GM18517 (cell line): ENCODE results near the gene RFXAP.
"Not testable (repeated sequence)": the region's sequence is repeated elsewhere in the genome, so short reads cannot be mapped to it uniquely, and the experiment has no call there.

Experiments used
- ATAC-seq: cut with Tn5 transposase; IDR thresholded peaks from one replicate; pipeline ENCODE4 v1.9.1; 2021; ENCODE audit warnings: mild to moderate bottlenecking, moderate library complexity; ENCODE audit not compliant: unreplicated experiment

Gene RFXAP, protein sequence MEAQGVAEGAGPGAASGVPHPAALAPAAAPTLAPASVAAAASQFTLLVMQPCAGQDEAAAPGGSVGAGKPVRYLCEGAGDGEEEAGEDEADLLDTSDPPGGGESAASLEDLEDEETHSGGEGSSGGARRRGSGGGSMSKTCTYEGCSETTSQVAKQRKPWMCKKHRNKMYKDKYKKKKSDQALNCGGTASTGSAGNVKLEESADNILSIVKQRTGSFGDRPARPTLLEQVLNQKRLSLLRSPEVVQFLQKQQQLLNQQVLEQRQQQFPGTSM

DNA sequence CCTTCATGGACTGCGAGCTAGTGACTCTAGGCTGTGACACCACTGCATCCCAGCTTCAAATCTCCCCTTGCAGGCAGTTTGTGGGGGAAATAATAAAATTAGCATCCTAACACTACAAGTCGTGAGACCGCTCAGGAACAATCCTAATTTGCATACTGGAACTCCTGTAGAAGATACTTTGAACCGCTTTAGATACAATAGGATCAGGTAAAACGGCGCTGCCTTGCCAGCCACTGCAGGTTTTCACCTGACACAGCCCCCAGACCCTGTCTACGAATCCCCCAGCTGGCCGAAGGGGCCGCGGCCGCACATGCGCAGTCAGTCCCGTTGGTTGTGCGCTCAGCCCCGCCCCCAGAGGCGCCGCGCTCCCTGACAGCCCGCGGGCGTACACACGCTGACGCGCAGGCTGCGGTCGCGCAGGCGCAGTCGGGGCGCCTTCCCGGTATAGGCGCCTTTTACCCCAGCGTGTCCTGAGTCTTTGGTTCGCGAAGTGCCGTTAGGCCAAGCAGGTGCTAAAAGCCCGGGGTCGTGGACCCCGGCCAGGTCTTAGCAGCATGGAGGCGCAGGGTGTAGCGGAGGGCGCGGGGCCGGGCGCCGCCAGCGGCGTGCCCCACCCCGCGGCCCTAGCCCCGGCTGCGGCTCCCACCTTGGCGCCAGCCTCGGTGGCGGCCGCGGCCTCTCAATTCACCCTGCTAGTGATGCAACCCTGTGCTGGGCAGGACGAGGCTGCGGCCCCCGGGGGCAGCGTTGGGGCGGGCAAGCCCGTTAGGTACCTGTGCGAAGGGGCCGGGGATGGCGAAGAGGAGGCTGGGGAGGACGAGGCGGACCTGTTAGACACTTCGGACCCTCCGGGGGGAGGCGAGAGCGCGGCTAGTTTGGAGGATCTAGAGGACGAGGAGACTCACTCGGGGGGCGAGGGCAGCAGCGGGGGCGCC, at the start of gene RFXAP:
TSS of gene RFXAP (plus strand) at position 419 of the 935 bp plus-strand sequence. CDS start at position 555, 136 bp downstream.
- ATAC-seq: peak; percentile 81

GRCh38 chr13:36769545-36769944, 49.5 kb upstream of the RFXAP start:
- ATAC-seq: no peak

- no peak for ATAC-seq
These were observed 48.3 kb upstream of the RFXAP start for GRCh38 chr13:36770741-36771140.

GRCh38 chr13:36772853-36773252, 46.2 kb upstream of the RFXAP start:
- ATAC-seq: no peak

- ATAC-seq: no peak
These were observed 44.1 kb upstream of the RFXAP start for GRCh38 chr13:36774931-36775330.

- ATAC-seq: no peak
These were observed 42.8 kb upstream of the RFXAP start for GRCh38 chr13:36776175-36776574.

DNA sequence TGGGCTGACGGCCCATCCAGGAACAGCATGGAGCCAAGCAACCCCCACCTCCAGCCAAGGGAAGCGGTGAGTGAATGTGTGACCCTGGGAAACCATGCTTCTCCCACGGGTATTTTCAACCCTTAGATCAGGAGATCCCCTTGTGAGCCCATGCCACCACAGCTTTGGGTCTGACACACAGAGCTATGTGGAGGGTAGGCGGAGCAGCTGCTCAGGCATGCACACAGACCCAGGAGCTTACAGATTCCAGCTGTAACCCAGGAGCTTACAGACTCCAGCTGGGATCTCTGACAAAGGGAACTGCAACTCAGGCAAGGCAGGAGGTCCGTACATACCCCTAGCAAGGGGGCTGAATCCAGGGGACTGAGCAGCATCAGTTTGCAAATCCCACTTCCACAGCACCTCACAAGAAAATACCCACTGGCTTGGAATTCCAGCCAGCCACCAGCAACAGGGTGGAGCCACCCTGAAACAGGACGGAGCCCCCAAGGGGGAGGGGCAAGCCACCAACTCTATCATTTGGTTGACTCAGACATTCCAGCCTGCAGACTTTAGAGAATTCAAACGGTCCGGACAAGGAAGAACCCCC, 40.8 kb upstream of the RFXAP start:
- no peak for ATAC-seq

- ATAC-seq: no peak
These were observed 35.1 kb upstream of the RFXAP start for GRCh38 chr13:36783890-36784289.

DNA sequence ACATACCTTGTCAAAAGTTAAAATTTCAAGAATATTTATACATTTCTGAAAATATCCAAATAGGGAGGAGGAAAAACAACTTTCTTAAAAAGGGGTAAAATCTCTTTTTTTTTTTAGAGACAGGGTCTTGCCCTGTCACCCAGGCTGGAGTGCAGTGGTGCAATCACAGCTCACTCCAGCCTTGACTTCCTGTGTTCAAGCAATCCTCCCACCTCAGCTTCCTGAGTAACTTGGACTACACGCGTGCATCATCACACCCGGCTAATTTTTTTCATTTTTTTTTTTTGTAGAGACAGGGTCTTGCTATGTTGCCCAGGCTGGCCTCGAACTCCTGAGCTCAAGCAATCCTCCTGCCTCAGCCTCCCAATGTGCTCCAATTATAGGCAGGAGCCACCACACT, 32.8 kb upstream of the RFXAP start:
- ATAC-seq: not testable (repeated sequence)

GRCh38 chr13:36787181-36787580, 31.8 kb upstream of the RFXAP start:
- ATAC-seq: no peak

DNA sequence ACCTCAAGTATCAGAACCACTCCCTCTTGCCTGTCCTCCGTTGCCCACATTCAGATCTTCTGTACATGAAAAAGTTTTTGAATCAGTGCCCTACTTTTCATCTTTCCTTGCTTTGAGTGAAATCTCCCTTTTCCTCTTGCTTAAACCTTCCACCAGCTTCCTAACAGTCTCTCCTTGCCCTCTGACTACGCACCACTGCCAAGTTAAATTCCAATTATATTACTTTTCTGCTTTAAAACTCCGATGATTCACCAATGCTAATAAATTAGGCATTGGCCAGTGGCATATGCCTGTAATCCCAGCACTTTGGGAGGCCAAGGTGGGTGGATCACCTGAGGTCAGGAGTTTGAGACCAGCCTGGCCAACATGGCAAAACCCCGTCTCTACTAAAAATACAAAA, 30.7 kb upstream of the RFXAP start:
- ATAC-seq: no peak

DNA sequence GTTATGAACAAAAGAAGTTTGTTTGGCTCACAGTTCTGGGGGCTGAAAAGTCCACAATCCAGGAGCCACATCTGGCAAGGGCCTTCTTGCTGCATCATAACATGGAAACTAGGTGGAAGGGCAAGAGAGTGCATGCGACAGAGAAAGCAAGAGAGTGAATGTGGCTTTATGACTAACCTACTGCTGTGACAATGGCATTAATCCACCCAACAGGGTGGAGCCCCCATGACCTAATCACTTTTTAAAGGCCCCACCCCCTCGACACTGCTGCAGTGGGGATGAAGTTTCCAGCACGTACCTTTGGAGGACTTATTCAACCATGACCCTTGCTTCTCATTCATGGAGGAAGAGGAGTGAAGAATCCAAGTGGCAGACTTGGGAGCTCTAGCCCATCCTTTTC, 30.0 kb upstream of the RFXAP start:
- ATAC-seq: no peak

DNA sequence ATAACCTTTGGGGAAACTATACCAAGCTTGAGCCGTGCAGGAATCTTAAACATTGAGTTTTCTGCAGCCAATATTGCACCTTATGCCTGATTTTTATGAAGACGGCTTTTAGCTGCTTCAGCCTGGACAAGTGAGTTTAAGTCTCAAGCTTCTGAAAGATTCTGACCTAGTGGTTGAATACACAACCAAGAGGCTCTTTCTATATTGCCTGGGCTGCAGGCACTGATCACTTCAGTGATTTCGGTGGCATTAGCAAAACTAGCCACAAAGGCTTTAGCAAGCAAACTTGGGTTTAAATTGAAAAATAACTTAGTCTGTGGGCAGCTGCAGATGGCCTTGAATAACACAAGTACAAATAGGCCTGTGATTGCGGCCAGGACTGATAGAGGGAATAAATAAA, 29.3 kb upstream of the RFXAP start:
- ATAC-seq: no peak

- ATAC-seq: no peak
These were observed 24.3 kb upstream of the RFXAP start for GRCh38 chr13:36794706-36795105.

- no peak for ATAC-seq
These were observed 23.6 kb upstream of the RFXAP start for GRCh38 chr13:36795463-36795862.

GRCh38 chr13:36796052-36796451, 23.0 kb upstream of the RFXAP start:
- no peak for ATAC-seq

DNA sequence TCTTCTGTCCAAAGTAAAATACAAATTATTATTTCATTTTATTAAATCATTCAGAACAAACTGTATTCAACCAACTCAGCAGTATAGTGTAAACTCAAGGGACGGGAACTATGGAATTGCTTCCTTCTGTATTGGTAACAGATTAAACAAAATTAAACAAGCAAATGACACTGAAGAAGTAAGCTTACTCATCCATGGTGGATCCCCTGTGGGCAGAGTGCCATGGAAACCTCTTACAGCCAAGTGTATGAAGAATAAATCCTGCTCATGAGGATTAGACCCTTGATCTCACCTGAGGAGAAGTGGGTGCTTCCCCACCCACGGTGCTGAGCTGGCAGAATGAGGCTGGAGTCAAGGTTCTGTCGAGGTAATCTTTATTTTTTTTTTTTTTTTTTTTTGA, 18.0 kb upstream of the RFXAP start:
- ATAC-seq: no peak

GRCh38 chr13:36804588-36804987, 14.4 kb upstream of the RFXAP start:
- no peak for ATAC-seq

GRCh38 chr13:36806102-36806501, 12.9 kb upstream of the RFXAP start:
- no peak for ATAC-seq

DNA sequence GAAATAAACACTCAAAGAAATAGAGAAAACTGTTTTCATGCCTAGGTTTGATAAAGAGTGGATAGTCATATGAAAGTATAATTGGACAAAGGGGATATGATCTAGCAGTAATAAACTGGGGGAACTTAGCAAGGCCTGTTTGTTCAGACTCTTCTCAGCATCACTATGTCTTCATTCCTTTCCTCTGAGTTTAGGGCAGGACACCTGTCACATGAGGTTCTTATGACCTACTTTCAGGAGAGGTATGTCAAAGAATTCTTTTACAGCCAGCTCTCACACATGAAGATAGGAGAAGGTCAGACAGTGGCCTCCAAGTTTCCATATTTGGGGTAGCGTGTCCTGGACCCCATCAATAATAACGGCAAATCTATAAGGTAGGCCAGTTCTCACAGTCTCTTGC, 11.4 kb upstream of the RFXAP start:
- no peak for ATAC-seq

- no peak for ATAC-seq
These were observed 5.8 kb upstream of the RFXAP start for GRCh38 chr13:36813225-36813624.

- no peak for ATAC-seq
These were observed 4.6 kb upstream of the RFXAP start for GRCh38 chr13:36814465-36814864.
